Measurements from ENCODE around the gene SERPINA1. TPM values are rescaled to one million over a fixed set of nuclear protein-coding genes. Genes with fewer than 3 reads are reported as not detected.
"Not testable (repeated sequence)": the region's sequence is repeated elsewhere in the genome, so short reads cannot be mapped to it uniquely, and the experiment has no call there.

Gene SERPINA1
- total RNA-seq, 1 donor from 2014 or later: 1,017 TPM

DNA sequence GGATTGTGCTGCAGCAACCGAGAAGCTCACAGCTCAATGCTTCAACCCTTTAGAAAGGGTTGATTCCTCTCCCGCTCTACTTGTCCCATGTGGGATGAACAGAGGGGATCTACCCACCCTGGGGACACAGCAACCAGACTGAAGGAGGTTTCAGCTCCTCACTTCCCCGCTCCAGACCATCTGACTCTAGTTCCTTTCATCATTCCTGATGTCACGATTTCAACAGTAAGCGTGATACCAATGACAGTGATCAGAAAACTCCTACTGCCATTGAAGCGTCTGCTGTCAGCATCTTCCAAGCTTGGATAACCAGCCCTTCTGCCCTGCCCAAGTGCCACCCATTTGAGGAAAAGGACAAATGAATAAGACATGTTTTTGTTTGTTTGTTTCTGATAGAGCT is 14.3 kb downstream of the SERPINA1 start:
- H3K27me3 ChIP-seq: no peaks in the 10 kb centered on the region
- H3K4me3 ChIP-seq: no peak overlapping the region
- intact Hi-C loops (cut with DNase I): no loop called here
- peaks cover 2% of the 10 kb centered on the region for H3K36me3 ChIP-seq
- no peak overlapping the region for H3K27ac ChIP-seq
- no peak for DNase-seq
- TF ChIP-seq, protein P1, sequence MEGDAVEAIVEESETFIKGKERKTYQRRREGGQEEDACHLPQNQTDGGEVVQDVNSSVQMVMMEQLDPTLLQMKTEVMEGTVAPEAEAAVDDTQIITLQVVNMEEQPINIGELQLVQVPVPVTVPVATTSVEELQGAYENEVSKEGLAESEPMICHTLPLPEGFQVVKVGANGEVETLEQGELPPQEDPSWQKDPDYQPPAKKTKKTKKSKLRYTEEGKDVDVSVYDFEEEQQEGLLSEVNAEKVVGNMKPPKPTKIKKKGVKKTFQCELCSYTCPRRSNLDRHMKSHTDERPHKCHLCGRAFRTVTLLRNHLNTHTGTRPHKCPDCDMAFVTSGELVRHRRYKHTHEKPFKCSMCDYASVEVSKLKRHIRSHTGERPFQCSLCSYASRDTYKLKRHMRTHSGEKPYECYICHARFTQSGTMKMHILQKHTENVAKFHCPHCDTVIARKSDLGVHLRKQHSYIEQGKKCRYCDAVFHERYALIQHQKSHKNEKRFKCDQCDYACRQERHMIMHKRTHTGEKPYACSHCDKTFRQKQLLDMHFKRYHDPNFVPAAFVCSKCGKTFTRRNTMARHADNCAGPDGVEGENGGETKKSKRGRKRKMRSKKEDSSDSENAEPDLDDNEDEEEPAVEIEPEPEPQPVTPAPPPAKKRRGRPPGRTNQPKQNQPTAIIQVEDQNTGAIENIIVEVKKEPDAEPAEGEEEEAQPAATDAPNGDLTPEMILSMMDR (IDR thresholded peaks at IDR 0.05): no peak
- H3K9me3 ChIP-seq: no peaks in the 10 kb centered on the region
- no peaks in the 10 kb centered on the region for H3K4me1 ChIP-seq
- ATAC-seq: no peak

DNA sequence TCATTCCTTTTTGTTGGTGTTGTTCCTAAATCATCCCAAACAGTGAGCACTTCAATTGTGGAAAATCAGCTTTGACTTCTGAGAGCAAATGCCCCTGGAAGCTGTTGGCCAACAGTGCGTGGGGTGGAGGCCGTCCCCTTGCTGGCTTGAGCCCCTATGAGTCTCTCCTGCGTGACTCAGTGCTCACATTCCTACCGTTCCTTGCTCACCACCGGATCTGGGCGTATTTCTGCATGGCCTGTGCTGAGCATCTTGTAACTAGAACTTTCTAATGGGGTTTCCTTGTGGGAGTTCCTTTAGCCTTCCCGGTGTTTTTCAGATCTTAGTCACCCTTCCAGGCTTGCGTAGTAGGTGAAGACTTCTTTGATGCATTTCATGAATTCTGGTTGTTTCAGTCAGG is 14.7 kb downstream of the SERPINA1 start:
- no peaks in the 10 kb centered on the region for H3K27me3 ChIP-seq
- H3K9me3 ChIP-seq: no peaks in the 10 kb centered on the region
- no peak overlapping the region for H3K27ac ChIP-seq
- ATAC-seq: no peak
- no peak overlapping the region for H3K4me3 ChIP-seq
- intact Hi-C loops (cut with DNase I): no loop called here
- TF ChIP-seq, protein P1 (IDR thresholded peaks at IDR 0.05): no peak
- H3K36me3 ChIP-seq: no peaks in the 10 kb centered on the region
- DNase-seq: no peak
- no peaks in the 10 kb centered on the region for H3K4me1 ChIP-seq

DNA sequence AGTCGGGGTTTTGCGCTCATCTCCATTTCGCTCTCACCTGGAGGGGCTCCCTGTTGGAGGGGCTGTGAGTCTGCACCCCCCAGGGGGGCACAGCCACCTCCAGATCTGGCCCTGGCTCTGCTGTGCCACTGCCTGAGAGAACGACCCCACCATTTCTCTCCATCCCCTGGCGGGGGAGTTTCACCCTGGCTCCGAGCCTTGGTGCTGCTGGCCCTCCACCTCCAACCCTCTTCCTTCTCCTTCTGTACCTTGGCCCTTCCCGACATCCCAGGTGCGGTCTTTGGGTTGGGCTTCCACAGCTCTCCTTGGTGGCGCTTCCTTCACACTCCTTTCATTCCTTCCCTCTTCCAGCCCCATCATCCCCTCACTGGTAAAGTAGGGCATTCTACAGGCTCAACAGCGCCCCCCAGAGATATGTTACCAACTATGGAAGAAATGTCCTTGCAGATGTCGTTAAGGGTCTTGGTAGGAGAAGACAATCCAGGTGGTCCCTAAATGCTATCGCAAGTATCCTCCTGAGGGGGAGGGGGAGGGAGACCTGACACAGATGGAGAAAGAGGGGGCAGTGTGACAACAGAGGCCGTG is 16.3 kb downstream of the SERPINA1 start:
- no peaks in the 10 kb centered on the region for H3K27me3 ChIP-seq
- TF ChIP-seq, protein P1 (IDR thresholded peaks at IDR 0.05): no peak
- no peaks in the 10 kb centered on the region for H3K36me3 ChIP-seq
- no peaks in the 10 kb centered on the region for H3K4me1 ChIP-seq
- no peak overlapping the region for H3K4me3 ChIP-seq
- intact Hi-C loops (cut with DNase I): no loop called here
- no peak overlapping the region for H3K27ac ChIP-seq
- H3K9me3 ChIP-seq: no peaks in the 10 kb centered on the region
- no peak for ATAC-seq
- no peak for DNase-seq

DNA sequence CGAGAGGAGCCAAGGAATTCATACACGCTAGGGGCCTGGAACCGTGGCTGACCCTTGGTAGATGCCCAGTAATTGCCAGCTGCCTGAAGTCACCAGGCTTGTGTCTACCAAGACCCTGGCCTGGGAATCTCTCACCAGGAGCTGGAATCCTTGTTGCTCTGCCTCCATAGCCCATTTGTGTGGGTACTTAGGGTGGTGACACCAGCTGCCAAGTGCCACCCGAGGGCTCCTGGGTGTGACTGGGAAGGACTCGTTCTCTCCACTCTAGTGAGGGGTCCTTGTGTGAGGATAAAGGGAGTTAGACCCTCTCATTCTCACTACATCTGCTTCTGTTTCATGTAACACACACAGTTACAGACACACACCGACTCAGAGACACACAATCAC is 17.9 kb downstream of the SERPINA1 start:
- H3K27ac ChIP-seq: no peak overlapping the region
- no peaks in the 10 kb centered on the region for H3K27me3 ChIP-seq
- no peak for ATAC-seq
- H3K9me3 ChIP-seq: no peaks in the 10 kb centered on the region
- TF ChIP-seq, protein P1 (IDR thresholded peaks at IDR 0.05): no peak
- no peak overlapping the region for H3K4me3 ChIP-seq
- intact Hi-C loops (cut with DNase I): no loop called here
- no peaks in the 10 kb centered on the region for H3K36me3 ChIP-seq
- DNase-seq: peak; percentile 21
- no peaks in the 10 kb centered on the region for H3K4me1 ChIP-seq

DNA sequence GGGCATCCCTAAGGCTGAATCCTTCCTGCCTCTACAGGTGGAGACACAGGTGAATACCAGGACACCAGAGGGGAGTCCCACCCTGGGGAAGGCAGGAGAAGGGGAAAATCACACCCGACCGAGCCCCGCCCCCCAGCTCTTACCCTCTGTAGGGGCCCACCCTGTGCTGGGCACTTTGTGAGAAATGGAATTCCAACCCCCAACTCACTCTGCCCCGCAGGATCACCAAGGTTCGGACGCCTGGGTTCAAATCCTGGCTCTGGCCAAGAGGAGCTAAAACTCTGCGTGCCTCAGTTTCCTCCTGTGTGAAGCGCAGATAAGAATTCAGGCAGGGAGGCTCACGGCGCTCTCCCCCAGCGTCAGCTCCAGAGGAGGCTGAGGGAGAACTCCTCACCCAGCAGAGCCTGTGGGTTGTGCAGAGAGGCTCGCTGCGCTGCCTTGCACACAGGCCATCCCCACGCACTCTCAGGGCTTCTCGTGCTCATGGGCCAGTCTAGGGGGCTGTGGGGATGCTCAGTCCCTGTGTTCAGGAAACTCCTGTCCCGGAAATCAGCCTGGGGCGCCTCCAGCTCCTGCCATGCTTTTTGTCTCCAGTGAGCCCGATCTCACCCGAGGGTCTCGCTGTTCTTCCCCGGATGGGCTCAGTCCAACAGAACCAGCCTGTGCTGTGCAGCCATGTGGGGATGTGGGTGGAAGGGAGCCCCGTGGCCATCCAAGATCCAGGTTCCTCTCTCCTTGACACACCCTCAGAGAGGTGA is 18.5 kb downstream of the SERPINA1 start:
- H3K4me1 ChIP-seq; H3K27me3 ChIP-seq; ATAC-seq; intact Hi-C loops (cut with DNase I); H3K27ac ChIP-seq; H3K36me3 ChIP-seq; H3K9me3 ChIP-seq; H3K4me3 ChIP-seq: not testable (repeated sequence)
- peak; percentile 41 for DNase-seq

DNA sequence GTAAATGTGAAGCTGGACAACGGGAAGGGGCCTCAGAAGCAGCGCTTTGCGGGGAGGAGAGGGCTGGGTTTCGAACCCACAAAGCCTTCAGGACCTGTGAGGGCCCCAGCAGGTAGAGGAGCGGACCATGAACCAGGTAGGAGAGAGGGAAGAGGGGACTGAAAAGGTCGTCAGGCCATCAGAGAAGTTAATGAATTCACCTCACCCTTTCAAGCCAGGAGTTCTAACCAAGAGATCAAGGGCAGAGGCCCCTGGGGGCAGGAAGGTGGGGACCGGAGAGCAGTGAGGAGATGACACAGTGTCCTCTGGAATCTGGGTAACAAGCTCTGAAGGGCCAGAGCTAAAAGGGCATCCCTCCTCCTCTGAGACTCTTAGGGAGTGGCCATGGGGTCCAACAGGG is 19.4 kb downstream of the SERPINA1 start:
- Histone ChIP-seq H3K4me1 (no peaks in the 10 kb centered on the region), H3K27ac (no peak overlapping the region), H3K36me3 (no peaks in the 10 kb centered on the region), H3K27me3 (no peaks in the 10 kb centered on the region), H3K9me3 (no peaks in the 10 kb centered on the region), H3K4me3 (no peak overlapping the region)
- intact Hi-C loops (cut with DNase I): no loop called here
- DNase-seq: no peak
- TF ChIP-seq, protein P1 (IDR thresholded peaks at IDR 0.05): no peak
- ATAC-seq: no peak

All from upper lobe of right lung (tissue), 1 donor.